ENCODE measurements around the gene PHAF1. TPM values are rescaled to one million over a fixed set of nuclear protein-coding genes. Genes with fewer than 3 reads are reported as not detected.
A peak's percentile ranks its signal among the peaks of the same experiment; 100 is the strongest.

Gene PHAF1
- total and polyA plus RNA-seq, 2 of the 13 experiments (the other 11 are each of a cell fraction or from before 2014, with no cell fraction given), result 48.3 to 174 TPM

- TF ChIP-seq HNRNPLL (IDR thresholded peaks at IDR 0.05; ENCODE audit: low read depth, low read length, poor library complexity, severe bottlenecking) (no peak), ZNF10 (CRISPR knock-in tag; IDR thresholded peaks at IDR 0.05; ENCODE audit: borderline replicate concordance, low read depth) (no peak), ZZZ3 (CRISPR knock-in tag; IDR thresholded peaks at IDR 0.05; ENCODE audit: borderline replicate concordance) (no peak; the same call in 1 of the 2 replicates), ZNF24 (IDR thresholded peaks at IDR 0.05) (no peak), TCF12 (IDR thresholded peaks at IDR 0.05) (no peak), TCF12 (CRISPR knock-in tag; IDR thresholded peaks at IDR 0.05) (no peak), TRAFD1 (CRISPR knock-in tag; IDR thresholded peaks at IDR 0.05; ENCODE audit: borderline replicate concordance) (no peak), TP53 (CRISPR knock-in tag; conservative IDR thresholded peaks at IDR 0.05) (0 out of 2 replicates have a peak, but pooled peaks have one; percentile 61), ZFP62 (CRISPR knock-in tag; IDR thresholded peaks at IDR 0.05) (no peak), ZNF660 (CRISPR knock-in tag; IDR thresholded peaks at IDR 0.05; ENCODE audit: borderline replicate concordance, low read depth) (peak; percentile 50; the same call in 1 of the 2 replicates), BHLHE40 (IDR thresholded peaks at IDR 0.05; ENCODE audit: low read length) (no peak), CAMTA2 (CRISPR knock-in tag; IDR thresholded peaks at IDR 0.05; ENCODE audit: borderline replicate concordance) (no peak), KLF11 (CRISPR knock-in tag; IDR thresholded peaks at IDR 0.05) (0 out of 2 replicates have a peak, but pooled peaks have one; percentile 81), TCF7 (IDR thresholded peaks at IDR 0.05; ENCODE audit: low read depth) (no peak; the same call in 1 of the 2 replicates), CREB1 (IDR thresholded peaks at IDR 0.05) (no peak), CREB1 (CRISPR knock-in tag; IDR thresholded peaks at IDR 0.05) (no peak), YY1 (IDR thresholded peaks at IDR 0.05; ENCODE audit: insufficient read depth, insufficient replicate concordance, low read depth, low read length) (no peak), ZNF460 (CRISPR knock-in tag; IDR thresholded peaks at IDR 0.05; ENCODE audit: borderline replicate concordance) (no peak), GATAD2A (CRISPR knock-in tag; IDR thresholded peaks at IDR 0.05) (no peak), GRHL1 (CRISPR knock-in tag; conservative IDR thresholded peaks at IDR 0.05) (no peak), ZNF761 (CRISPR knock-in tag; conservative IDR thresholded peaks at IDR 0.05) (no peak), NFE2 (CRISPR knock-in tag; IDR thresholded peaks at IDR 0.05) (no peak), FLYWCH1 (CRISPR knock-in tag; IDR thresholded peaks at IDR 0.05) (no peak), RFXAP (CRISPR knock-in tag; IDR thresholded peaks at IDR 0.05; ENCODE audit: borderline replicate concordance) (peak; percentile 63; the same call in 1 of the 2 replicates), SCMH1 (CRISPR knock-in tag; IDR thresholded peaks at IDR 0.05; ENCODE audit: borderline replicate concordance) (no peak), SMAD9 (CRISPR knock-in tag; IDR thresholded peaks at IDR 0.05) (no peak), ZNF354B (CRISPR knock-in tag; IDR thresholded peaks at IDR 0.05) (peak; percentile 18; the same call in 1 of the 2 replicates)
- TF ChIP-seq, protein P1, sequence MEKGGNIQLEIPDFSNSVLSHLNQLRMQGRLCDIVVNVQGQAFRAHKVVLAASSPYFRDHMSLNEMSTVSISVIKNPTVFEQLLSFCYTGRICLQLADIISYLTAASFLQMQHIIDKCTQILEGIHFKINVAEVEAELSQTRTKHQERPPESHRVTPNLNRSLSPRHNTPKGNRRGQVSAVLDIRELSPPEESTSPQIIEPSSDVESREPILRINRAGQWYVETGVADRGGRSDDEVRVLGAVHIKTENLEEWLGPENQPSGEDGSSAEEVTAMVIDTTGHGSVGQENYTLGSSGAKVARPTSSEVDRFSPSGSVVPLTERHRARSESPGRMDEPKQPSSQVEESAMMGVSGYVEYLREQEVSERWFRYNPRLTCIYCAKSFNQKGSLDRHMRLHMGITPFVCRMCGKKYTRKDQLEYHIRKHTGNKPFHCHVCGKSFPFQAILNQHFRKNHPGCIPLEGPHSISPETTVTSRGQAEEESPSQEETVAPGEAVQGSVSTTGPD (CRISPR knock-in tag; IDR thresholded peaks at IDR 0.05), result no peak
Observed at GRCh38 chr16:67170949-67171649, 61.4 kb downstream of the PHAF1 start (continued).

Data from HepG2 (cell line).